Activated CD8-positive, alpha-beta memory T cell treated with anti-CD3 and anti-CD28 coated beads for 4 hours (primary cell): ENCODE measurements around the gene CYYR1.

Experiments used
- DNase-seq, 2 donors: peaks; one replicate each; pipeline ENCODE4 v3.0.0-alpha.2; 2020; ENCODE audit warnings: low read depth in 2 of 2

Gene CYYR1

GRCh38 chr21:26572702-26573381, at the start of gene CYYR1:
TSS of gene CYYR1 (minus strand) at chr21:26573286. CDS start at chr21:26572940, 346 bp downstream.
- no peak for DNase-seq

- DNase-seq: no peak
Measured at GRCh38 chr21:26617176-26617575, 44.1 kb upstream of the CYYR1 start.

- DNase-seq: no peak
Measured at GRCh38 chr21:26614251-26614650, 41.2 kb upstream of the CYYR1 start.

GRCh38 chr21:26599261-26599660, 26.2 kb upstream of the CYYR1 start:
- no peak for DNase-seq

GRCh38 chr21:26597981-26598380, 24.9 kb upstream of the CYYR1 start:
- DNase-seq: no peak

- no peak for DNase-seq
Measured at GRCh38 chr21:26597031-26597430, 23.9 kb upstream of the CYYR1 start.

GRCh38 chr21:26595971-26596370, 22.9 kb upstream of the CYYR1 start:
- DNase-seq: no peak

GRCh38 chr21:26593800-26594199, 20.7 kb upstream of the CYYR1 start:
- DNase-seq: no peak

GRCh38 chr21:26591543-26591942, 18.5 kb upstream of the CYYR1 start:
- DNase-seq: no peak

- DNase-seq: no peak
Measured at GRCh38 chr21:26588446-26588845, 15.4 kb upstream of the CYYR1 start.

- no peak for DNase-seq
Measured at GRCh38 chr21:26587736-26588201, 14.7 kb upstream of the CYYR1 start.

GRCh38 chr21:26583769-26584168, 10.7 kb upstream of the CYYR1 start:
- no peak for DNase-seq

- DNase-seq: no peak
Measured at GRCh38 chr21:26581818-26582217, 8.7 kb upstream of the CYYR1 start.

- DNase-seq: no peak
Measured at GRCh38 chr21:26572076-26572701, 897 bp downstream of the CYYR1 start.

- no peak for DNase-seq
Measured at GRCh38 chr21:26570203-26570602, 2.9 kb downstream of the CYYR1 start.

- DNase-seq: no peak
Measured at GRCh38 chr21:26565546-26565945, 7.5 kb downstream of the CYYR1 start.

GRCh38 chr21:26565111-26565510, 8.0 kb downstream of the CYYR1 start:
- no peak for DNase-seq

- no peak for DNase-seq
Measured at GRCh38 chr21:26563856-26564503, 9.1 kb downstream of the CYYR1 start.

GRCh38 chr21:26560612-26561011, 12.5 kb downstream of the CYYR1 start:
- no peak for DNase-seq

- DNase-seq: no peak
Measured at GRCh38 chr21:26559099-26559498, 14.0 kb downstream of the CYYR1 start.

- no peak for DNase-seq
Measured at GRCh38 chr21:26557106-26557505, 16.0 kb downstream of the CYYR1 start.

GRCh38 chr21:26555540-26556146, 17.4 kb downstream of the CYYR1 start:
- DNase-seq: no peak

GRCh38 chr21:26554365-26554764, 18.7 kb downstream of the CYYR1 start:
- DNase-seq: no peak
